ENCODE results near the gene IPO5.

The IPO5 gene

DNA sequence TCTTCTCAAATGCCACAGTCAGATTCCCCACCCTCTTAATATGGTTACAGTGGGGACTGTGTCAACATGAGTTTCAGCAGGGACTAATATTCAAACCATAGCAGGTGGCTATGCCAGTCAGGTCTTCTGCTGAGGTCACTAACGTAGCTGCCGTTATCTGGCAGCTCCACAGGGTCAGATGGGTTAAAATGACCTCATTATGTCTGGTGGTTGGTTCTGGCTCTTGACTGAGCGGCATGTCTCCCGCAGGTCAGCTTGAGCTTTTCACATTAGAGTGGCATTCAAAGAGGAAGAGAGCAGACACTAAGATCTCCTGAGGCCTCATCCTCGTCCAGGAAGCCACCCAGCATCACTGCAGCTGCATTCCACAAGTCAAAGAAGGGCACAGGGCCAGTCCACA, 21.4 kb upstream of the IPO5 start:
- no peak overlapping the region for H3K27ac ChIP-seq (ENCODE audit: low read depth, low read length)
- no peaks in the 10 kb centered on the region for H4K20me1 ChIP-seq (ENCODE audit: low read depth, low read length)
- no peak overlapping the region for H3K9ac ChIP-seq (ENCODE audit: low read length)
- no peak overlapping the region for H3K4me3 ChIP-seq (ENCODE audit: insufficient read depth, low read length, poor library complexity, severe bottlenecking)
- H3K4me2 ChIP-seq (ENCODE audit: low read depth, low read length, poor library complexity, severe bottlenecking) = no peak overlapping the region
- no peaks in the 10 kb centered on the region for H3F3A ChIP-seq (ENCODE audit: insufficient read depth)
- no peaks in the 10 kb centered on the region for H3K9me2 ChIP-seq (replicated peaks; ENCODE audit: insufficient read depth, low read length)
- H3K9me3 ChIP-seq (ENCODE audit: insufficient read depth, low read length) = no peaks in the 10 kb centered on the region
- no peaks in the 10 kb centered on the region for H3K79me2 ChIP-seq (ENCODE audit: insufficient read depth, low read length)
- no peak overlapping the region for H2AFZ ChIP-seq (ENCODE audit: low read depth, low read length, severe bottlenecking)
- TF ChIP-seq, protein P1, sequence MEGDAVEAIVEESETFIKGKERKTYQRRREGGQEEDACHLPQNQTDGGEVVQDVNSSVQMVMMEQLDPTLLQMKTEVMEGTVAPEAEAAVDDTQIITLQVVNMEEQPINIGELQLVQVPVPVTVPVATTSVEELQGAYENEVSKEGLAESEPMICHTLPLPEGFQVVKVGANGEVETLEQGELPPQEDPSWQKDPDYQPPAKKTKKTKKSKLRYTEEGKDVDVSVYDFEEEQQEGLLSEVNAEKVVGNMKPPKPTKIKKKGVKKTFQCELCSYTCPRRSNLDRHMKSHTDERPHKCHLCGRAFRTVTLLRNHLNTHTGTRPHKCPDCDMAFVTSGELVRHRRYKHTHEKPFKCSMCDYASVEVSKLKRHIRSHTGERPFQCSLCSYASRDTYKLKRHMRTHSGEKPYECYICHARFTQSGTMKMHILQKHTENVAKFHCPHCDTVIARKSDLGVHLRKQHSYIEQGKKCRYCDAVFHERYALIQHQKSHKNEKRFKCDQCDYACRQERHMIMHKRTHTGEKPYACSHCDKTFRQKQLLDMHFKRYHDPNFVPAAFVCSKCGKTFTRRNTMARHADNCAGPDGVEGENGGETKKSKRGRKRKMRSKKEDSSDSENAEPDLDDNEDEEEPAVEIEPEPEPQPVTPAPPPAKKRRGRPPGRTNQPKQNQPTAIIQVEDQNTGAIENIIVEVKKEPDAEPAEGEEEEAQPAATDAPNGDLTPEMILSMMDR (IDR thresholded peaks at IDR 0.05; ENCODE audit: insufficient read depth, low read length, poor library complexity, severe bottlenecking) = no peak
- no peaks in the 10 kb centered on the region for H3K27me3 ChIP-seq (ENCODE audit: low read length)
- no peaks in the 10 kb centered on the region for H3K36me3 ChIP-seq (ENCODE audit: low read length)

DNA sequence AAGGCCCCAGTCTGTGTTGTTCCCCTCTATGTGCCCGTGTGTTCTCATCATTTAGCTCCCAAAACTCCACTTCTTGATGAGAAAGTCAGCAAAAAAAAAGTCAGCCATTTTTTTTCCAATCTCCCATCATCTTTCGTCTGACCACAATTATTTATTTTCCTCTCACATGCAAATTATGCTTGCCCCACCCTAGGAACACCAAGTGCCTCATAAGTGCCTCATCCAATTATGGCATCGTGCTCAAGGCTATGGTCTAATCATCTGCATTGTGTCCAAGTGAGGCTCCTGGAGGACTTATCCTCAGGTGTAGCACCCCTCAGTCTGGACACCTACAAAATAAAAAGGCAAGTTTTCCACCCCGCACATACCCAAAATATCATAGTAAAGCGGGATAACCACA, 20.8 kb upstream of the IPO5 start:
- no peak overlapping the region for H3K9ac ChIP-seq (ENCODE audit: low read length)
- no peaks in the 10 kb centered on the region for H3K9me2 ChIP-seq (replicated peaks; ENCODE audit: insufficient read depth, low read length)
- H4K20me1 ChIP-seq (ENCODE audit: low read depth, low read length) = no peaks in the 10 kb centered on the region
- no peaks in the 10 kb centered on the region for H3K79me2 ChIP-seq (ENCODE audit: insufficient read depth, low read length)
- no peak overlapping the region for H3K4me2 ChIP-seq (ENCODE audit: low read depth, low read length, poor library complexity, severe bottlenecking)
- H3K4me3 ChIP-seq (ENCODE audit: insufficient read depth, low read length, poor library complexity, severe bottlenecking) = no peak overlapping the region
- H2AFZ ChIP-seq (ENCODE audit: low read depth, low read length, severe bottlenecking) = no peak overlapping the region
- no peak for TF ChIP-seq EZH2phosphoT487 (conservative IDR thresholded peaks at IDR 0.05; ENCODE audit: low read length)
- TF ChIP-seq, protein P1 (IDR thresholded peaks at IDR 0.05; ENCODE audit: insufficient read depth, low read length, poor library complexity, severe bottlenecking) = no peak
- no peaks in the 10 kb centered on the region for H3K9me3 ChIP-seq (ENCODE audit: insufficient read depth, low read length)
- no peaks in the 10 kb centered on the region for H3F3A ChIP-seq (ENCODE audit: insufficient read depth)
- H3K36me3 ChIP-seq (ENCODE audit: low read length) = no peaks in the 10 kb centered on the region
- no peaks in the 10 kb centered on the region for H3K27me3 ChIP-seq (ENCODE audit: low read length)
- H3K27ac ChIP-seq (ENCODE audit: low read depth, low read length) = no peak overlapping the region

DNA sequence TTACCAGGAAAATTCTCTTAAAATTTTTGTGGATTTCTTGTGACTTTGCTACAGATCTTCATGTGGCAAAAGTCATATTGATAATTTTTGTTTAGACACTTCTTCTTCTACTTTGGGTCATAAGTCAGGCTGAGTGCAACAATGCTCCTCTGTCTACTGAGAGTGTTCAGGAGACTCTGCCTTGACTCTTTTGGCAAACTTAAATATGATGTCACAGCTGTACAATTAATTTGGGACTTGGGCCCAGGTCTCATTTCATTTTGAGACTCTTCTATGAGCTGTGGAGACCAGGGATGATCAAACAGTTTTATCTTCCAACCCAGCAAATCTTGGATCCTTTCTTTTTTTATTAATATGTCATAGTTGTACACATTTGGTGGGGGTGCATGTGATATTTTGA, 19.7 kb upstream of the IPO5 start:
- no peaks in the 10 kb centered on the region for H3F3A ChIP-seq (ENCODE audit: insufficient read depth)
- H3K4me3 ChIP-seq (ENCODE audit: insufficient read depth, low read length, poor library complexity, severe bottlenecking) = no peak overlapping the region
- H2AFZ ChIP-seq (ENCODE audit: low read depth, low read length, severe bottlenecking) = no peak overlapping the region
- TF ChIP-seq, protein P1 (IDR thresholded peaks at IDR 0.05; ENCODE audit: insufficient read depth, low read length, poor library complexity, severe bottlenecking) = no peak
- no peak for TF ChIP-seq EZH2phosphoT487 (conservative IDR thresholded peaks at IDR 0.05; ENCODE audit: low read length)
- H3K27me3 ChIP-seq (ENCODE audit: low read length) = no peaks in the 10 kb centered on the region
- H3K79me2 ChIP-seq (ENCODE audit: insufficient read depth, low read length) = no peaks in the 10 kb centered on the region
- H3K9me2 ChIP-seq (replicated peaks; ENCODE audit: insufficient read depth, low read length) = no peaks in the 10 kb centered on the region
- H3K9me3 ChIP-seq (ENCODE audit: insufficient read depth, low read length) = no peaks in the 10 kb centered on the region
- H3K9ac ChIP-seq (ENCODE audit: low read length) = no peak overlapping the region
- H3K4me2 ChIP-seq (ENCODE audit: low read depth, low read length, poor library complexity, severe bottlenecking) = no peak overlapping the region
- H4K20me1 ChIP-seq (ENCODE audit: low read depth, low read length) = no peaks in the 10 kb centered on the region
- no peaks in the 10 kb centered on the region for H3K36me3 ChIP-seq (ENCODE audit: low read length)
- no peak overlapping the region for H3K27ac ChIP-seq (ENCODE audit: low read depth, low read length)

DNA sequence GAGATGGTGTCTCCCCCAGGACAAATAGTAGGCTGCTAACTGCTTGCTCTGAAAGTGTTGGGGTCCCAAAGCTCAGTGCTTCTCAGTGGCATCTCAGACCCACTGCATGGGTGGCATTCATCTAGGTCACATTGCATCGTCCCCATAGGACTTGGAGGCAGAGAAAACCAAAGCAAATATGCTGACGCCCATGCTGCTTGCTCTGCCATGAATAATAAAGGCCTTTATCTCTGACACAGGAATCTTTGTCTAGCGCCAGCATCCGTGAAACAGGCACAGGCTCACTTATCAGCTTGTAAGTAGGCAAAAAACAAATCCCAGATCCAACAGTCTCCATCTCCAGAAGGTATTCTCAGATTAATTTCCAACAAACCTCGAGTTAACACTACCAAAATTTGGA, 18.9 kb upstream of the IPO5 start:
- no peaks in the 10 kb centered on the region for H4K20me1 ChIP-seq (ENCODE audit: low read depth, low read length)
- H3K4me2 ChIP-seq (ENCODE audit: low read depth, low read length, poor library complexity, severe bottlenecking) = no peak overlapping the region
- no peaks in the 10 kb centered on the region for H3K9me3 ChIP-seq (ENCODE audit: insufficient read depth, low read length)
- H3K9me2 ChIP-seq (replicated peaks; ENCODE audit: insufficient read depth, low read length) = no peaks in the 10 kb centered on the region
- H3K27ac ChIP-seq (ENCODE audit: low read depth, low read length) = no peak overlapping the region
- H3K79me2 ChIP-seq (ENCODE audit: insufficient read depth, low read length) = no peaks in the 10 kb centered on the region
- H3K9ac ChIP-seq (ENCODE audit: low read length) = no peak overlapping the region
- H3F3A ChIP-seq (ENCODE audit: insufficient read depth) = no peaks in the 10 kb centered on the region
- no peaks in the 10 kb centered on the region for H3K27me3 ChIP-seq (ENCODE audit: low read length)
- no peak overlapping the region for H2AFZ ChIP-seq (ENCODE audit: low read depth, low read length, severe bottlenecking)
- no peak for TF ChIP-seq EZH2phosphoT487 (conservative IDR thresholded peaks at IDR 0.05; ENCODE audit: low read length)
- TF ChIP-seq, protein P1 (IDR thresholded peaks at IDR 0.05; ENCODE audit: insufficient read depth, low read length, poor library complexity, severe bottlenecking) = no peak
- H3K4me3 ChIP-seq (ENCODE audit: insufficient read depth, low read length, poor library complexity, severe bottlenecking) = no peak overlapping the region
- no peaks in the 10 kb centered on the region for H3K36me3 ChIP-seq (ENCODE audit: low read length)
